ENCODE measurements around the gene FAM43A.
A peak's percentile ranks its signal among the peaks of the same experiment; 100 is the strongest.

Gene FAM43A

DNA sequence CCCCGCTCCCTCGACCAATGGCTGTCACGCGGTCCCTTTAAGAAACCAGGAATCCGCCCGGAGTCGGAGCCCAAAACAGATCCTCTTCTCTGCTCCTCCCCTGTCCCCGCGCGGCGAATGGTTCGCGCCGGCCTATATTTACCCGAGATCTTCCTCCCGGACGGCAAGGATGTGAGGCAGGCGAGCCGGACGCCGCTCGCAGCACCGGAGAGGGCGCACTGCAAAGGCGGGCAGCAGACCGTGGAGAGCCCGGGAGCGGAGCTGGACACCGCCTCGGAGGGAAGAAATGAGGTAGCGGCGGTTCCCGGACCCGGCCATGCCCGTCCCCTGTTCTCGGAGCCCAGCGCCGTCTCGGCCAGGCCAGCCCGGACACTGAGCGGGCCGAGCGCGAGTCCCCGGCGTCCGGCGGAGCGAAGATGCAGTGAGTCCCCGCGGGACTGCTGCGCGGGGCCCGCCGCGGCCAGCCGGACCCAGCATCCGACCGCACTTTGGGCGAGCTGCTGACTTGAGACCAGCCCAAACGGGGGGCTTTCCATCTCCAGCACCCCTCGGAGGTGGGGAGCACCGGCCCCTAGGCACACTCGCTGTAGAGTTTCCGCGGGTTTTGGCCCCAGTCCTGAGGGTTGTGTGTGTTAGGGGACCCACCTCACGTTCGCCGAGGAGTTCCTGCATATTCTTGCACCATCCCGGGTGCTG is at the start of gene FAM43A:
TSS of gene FAM43A (plus strand) at position 166 of the 696 bp plus-strand sequence. CDS start 944 bp downstream, outside the sequence.
- Histone ChIP-seq H2AFZ (ENCODE audit: low read depth) (peak within 1 kb of the TSS; percentile 84), H4K20me1 (ENCODE audit: insufficient read depth) (no peaks in the 10 kb centered on the region), H3K27ac (no peak within 1 kb of the TSS), H3K79me2 (ENCODE audit: insufficient read depth, low read depth) (no peaks in the 10 kb centered on the region), H3K4me2 (peak within 1 kb of the TSS; percentile 59), H3K9ac (peak within 1 kb of the TSS; percentile 23; the same call in 1 of the 2 replicates), H3K36me3 (ENCODE audit: insufficient read depth) (no peaks in the 10 kb centered on the region), H3K4me3 (IDR thresholded peaks at IDR 0.05; ENCODE audit: insufficient read depth, low read depth, low read length) (peak within 1 kb of the TSS; percentile 73), H3K27me3 (ENCODE audit: insufficient read depth, low read depth) (peaks cover 13% of the 10 kb centered on the region), H3K4me1 (ENCODE audit: low read depth, poor library complexity, severe bottlenecking) (peaks cover 42% of the 10 kb centered on the region)
- TF ChIP-seq, protein P1, sequence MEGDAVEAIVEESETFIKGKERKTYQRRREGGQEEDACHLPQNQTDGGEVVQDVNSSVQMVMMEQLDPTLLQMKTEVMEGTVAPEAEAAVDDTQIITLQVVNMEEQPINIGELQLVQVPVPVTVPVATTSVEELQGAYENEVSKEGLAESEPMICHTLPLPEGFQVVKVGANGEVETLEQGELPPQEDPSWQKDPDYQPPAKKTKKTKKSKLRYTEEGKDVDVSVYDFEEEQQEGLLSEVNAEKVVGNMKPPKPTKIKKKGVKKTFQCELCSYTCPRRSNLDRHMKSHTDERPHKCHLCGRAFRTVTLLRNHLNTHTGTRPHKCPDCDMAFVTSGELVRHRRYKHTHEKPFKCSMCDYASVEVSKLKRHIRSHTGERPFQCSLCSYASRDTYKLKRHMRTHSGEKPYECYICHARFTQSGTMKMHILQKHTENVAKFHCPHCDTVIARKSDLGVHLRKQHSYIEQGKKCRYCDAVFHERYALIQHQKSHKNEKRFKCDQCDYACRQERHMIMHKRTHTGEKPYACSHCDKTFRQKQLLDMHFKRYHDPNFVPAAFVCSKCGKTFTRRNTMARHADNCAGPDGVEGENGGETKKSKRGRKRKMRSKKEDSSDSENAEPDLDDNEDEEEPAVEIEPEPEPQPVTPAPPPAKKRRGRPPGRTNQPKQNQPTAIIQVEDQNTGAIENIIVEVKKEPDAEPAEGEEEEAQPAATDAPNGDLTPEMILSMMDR (conservative IDR thresholded peaks at IDR 0.05; ENCODE audit: low read depth, low read length) = no peak

DNA sequence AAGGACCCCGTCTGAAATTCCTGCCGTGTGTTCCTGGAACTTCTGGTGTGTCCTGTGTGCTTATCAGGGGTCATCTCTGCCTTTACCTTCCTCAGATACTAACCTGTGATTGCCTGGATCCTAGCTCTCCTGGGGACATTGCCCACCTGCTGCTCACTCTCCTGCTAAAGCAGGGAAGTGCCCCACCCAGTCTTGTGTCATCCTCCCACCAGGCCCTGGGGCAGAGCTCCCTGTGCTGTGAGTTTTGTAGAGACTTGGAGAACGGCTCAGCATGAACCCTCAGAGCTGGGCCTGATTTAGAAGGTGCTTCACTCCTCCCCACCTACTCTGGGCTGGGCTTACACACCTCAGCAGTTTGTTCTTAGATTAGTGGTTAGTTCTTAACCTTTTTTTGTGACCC is 48.6 kb upstream of the FAM43A start:
- no peak overlapping the region for H3K4me2 ChIP-seq
- H3K79me2 ChIP-seq (ENCODE audit: insufficient read depth, low read depth) = no peaks in the 10 kb centered on the region
- H3K27me3 ChIP-seq (ENCODE audit: insufficient read depth, low read depth) = no peaks in the 10 kb centered on the region
- no peak overlapping the region for H3K9ac ChIP-seq
- TF ChIP-seq, protein P1 (conservative IDR thresholded peaks at IDR 0.05; ENCODE audit: low read depth, low read length) = no peak
- H3K4me3 ChIP-seq (IDR thresholded peaks at IDR 0.05; ENCODE audit: insufficient read depth, low read depth, low read length) = no peak overlapping the region
- no peak overlapping the region for H3K27ac ChIP-seq
- no peak overlapping the region for H2AFZ ChIP-seq (ENCODE audit: low read depth)
- no peaks in the 10 kb centered on the region for H4K20me1 ChIP-seq (ENCODE audit: insufficient read depth)
- H3K36me3 ChIP-seq (ENCODE audit: insufficient read depth) = no peaks in the 10 kb centered on the region; the same call in 1 of the 2 replicates
- H3K4me1 ChIP-seq (ENCODE audit: low read depth, poor library complexity, severe bottlenecking) = no peaks in the 10 kb centered on the region

GRCh38 chr3:194637541-194638400 is 47.9 kb upstream of the FAM43A start:
- Histone ChIP-seq H3K79me2 (ENCODE audit: insufficient read depth, low read depth) (no peaks in the 10 kb centered on the region), H3K27me3 (ENCODE audit: insufficient read depth, low read depth) (no peaks in the 10 kb centered on the region), H3K9ac (no peak overlapping the region), H4K20me1 (ENCODE audit: insufficient read depth) (no peaks in the 10 kb centered on the region), H2AFZ (ENCODE audit: low read depth) (no peak overlapping the region), H3K36me3 (ENCODE audit: insufficient read depth) (no peaks in the 10 kb centered on the region; the same call in 1 of the 2 replicates), H3K27ac (no peak overlapping the region), H3K4me2 (no peak overlapping the region), H3K4me1 (ENCODE audit: low read depth, poor library complexity, severe bottlenecking) (no peaks in the 10 kb centered on the region), H3K4me3 (IDR thresholded peaks at IDR 0.05; ENCODE audit: insufficient read depth, low read depth, low read length) (no peak overlapping the region)
- TF ChIP-seq, protein P1 (conservative IDR thresholded peaks at IDR 0.05; ENCODE audit: low read depth, low read length) = no peak

- Histone ChIP-seq H3K4me3 (IDR thresholded peaks at IDR 0.05; ENCODE audit: insufficient read depth, low read depth, low read length) (no peak overlapping the region), H3K27ac (no peak overlapping the region), H3K27me3 (ENCODE audit: insufficient read depth, low read depth) (no peaks in the 10 kb centered on the region), H3K4me2 (no peak overlapping the region), H4K20me1 (ENCODE audit: insufficient read depth) (no peaks in the 10 kb centered on the region), H2AFZ (ENCODE audit: low read depth) (no peak overlapping the region), H3K9ac (no peak overlapping the region), H3K36me3 (ENCODE audit: insufficient read depth) (peaks cover 3% of the 10 kb centered on the region; the same call in 1 of the 2 replicates), H3K4me1 (ENCODE audit: low read depth, poor library complexity, severe bottlenecking) (no peaks in the 10 kb centered on the region), H3K79me2 (ENCODE audit: insufficient read depth, low read depth) (no peaks in the 10 kb centered on the region)
- TF ChIP-seq, protein P1 (conservative IDR thresholded peaks at IDR 0.05; ENCODE audit: low read depth, low read length) = no peak
Observed at GRCh38 chr3:194638991-194639605, 46.6 kb upstream of the FAM43A start.
